Vein endothelial cell (primary cell): ENCODE results near the gene CTNND2. TPM values are rescaled to one million over a fixed set of nuclear protein-coding genes. Genes with fewer than 3 reads are reported as not detected.

Experiments
- small RNA-seq: library from RNA; depleted of rRNA; stranded (forward); fragments of <200 nt; gene quantifications from one replicate; pipeline ENCODE3, GENCODE V24; 2012
- total RNA-seq: library from RNA; depleted of rRNA; stranded (reverse); fragments of >200 nt; gene quantifications from 2 replicates; pipeline ENCODE4 v1.2.3, GENCODE V29; 2012

The CTNND2 gene, protein sequence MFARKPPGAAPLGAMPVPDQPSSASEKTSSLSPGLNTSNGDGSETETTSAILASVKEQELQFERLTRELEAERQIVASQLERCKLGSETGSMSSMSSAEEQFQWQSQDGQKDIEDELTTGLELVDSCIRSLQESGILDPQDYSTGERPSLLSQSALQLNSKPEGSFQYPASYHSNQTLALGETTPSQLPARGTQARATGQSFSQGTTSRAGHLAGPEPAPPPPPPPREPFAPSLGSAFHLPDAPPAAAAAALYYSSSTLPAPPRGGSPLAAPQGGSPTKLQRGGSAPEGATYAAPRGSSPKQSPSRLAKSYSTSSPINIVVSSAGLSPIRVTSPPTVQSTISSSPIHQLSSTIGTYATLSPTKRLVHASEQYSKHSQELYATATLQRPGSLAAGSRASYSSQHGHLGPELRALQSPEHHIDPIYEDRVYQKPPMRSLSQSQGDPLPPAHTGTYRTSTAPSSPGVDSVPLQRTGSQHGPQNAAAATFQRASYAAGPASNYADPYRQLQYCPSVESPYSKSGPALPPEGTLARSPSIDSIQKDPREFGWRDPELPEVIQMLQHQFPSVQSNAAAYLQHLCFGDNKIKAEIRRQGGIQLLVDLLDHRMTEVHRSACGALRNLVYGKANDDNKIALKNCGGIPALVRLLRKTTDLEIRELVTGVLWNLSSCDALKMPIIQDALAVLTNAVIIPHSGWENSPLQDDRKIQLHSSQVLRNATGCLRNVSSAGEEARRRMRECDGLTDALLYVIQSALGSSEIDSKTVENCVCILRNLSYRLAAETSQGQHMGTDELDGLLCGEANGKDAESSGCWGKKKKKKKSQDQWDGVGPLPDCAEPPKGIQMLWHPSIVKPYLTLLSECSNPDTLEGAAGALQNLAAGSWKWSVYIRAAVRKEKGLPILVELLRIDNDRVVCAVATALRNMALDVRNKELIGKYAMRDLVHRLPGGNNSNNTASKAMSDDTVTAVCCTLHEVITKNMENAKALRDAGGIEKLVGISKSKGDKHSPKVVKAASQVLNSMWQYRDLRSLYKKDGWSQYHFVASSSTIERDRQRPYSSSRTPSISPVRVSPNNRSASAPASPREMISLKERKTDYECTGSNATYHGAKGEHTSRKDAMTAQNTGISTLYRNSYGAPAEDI (N-terminal part only)
- total RNA-seq = 0.10 TPM in 1 of 2 replicates, not detected in the other

DNA sequence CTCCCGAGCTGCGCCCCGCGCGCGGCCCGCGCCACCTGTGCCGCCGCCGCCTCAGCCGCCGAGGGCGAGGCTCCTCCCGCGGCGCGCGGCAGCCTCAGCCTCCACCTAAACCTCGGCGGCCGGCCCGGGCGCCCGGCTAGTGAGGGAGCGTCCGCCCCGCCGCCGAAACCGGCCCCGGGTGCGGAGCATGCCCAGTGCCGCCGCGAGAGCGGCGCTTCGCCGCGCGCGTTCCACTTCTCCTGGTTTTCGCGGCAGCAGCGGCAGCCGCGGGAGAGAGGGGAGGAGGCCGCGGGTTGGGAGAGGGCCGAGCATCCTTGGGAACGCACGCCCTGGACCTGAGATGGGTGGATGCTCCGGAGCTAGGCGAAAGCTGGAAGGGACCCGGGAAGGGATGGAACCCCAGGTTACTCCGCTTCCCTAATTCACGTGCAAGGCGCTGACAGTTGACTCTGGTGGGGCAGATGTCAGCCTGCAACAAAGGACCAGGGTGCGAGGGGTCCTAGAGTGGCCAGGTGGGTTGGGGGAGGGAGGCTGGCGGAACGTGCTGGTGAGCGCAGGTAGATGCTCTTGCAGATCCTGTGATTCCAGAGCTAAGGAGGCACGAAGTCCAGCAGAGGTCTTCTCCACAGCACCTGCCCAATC lies at the start of gene CTNND2:
TSS of gene CTNND2 (minus strand) at position 182 of the 642 bp plus-strand sequence. CDS start 593 bp downstream, outside the sequence.

Small RNA genes lying within 50 kb of the gene (small RNA-seq; reads per million reads assigned to genes)
- gene RNU6-429P = not detected
